ENCODE measurements around the gene CLIC1. TPM values are rescaled to one million over a fixed set of nuclear protein-coding genes. Genes with fewer than 3 reads are reported as not detected.

CLIC1 gene
- total RNA-seq, 1 donor from 2014 or later: 310 TPM

DNA sequence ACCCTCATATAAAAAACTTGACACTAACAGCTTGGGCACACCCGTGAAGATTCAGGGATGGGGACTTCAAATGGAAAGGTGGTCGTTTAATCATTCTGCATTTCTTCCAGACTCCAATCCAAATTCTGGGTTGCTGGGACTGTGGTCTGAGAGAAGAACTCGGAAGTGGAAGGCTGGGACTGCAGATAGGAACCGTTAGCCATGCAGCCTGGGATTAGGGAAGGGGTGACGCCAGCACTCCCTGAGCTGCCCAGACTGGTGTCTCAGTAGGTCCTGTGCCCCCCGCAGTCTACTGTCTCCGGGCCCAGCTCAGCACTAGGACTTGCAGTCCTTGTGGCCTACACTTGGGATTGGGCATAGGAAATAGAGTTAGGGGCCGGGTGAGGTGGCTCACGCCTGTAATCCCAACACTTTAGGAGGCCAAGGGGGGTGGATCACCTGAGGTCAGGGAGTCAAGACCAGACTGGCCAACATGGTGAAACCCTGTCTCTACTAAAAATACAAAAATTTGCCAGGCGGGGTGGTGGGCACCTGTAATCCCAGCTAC is 511 bp upstream of the CLIC1 start:
- Histone ChIP-seq H3K27me3 (ENCODE audit: low read depth) (no peaks in the 10 kb centered on the region), H3K36me3 (peaks cover 30% of the 10 kb centered on the region), H3K4me3 (peak overlapping the region; percentile 86), H3K27ac (peak overlapping the region; percentile 93), H3K4me1 (peaks cover 69% of the 10 kb centered on the region), H3K9me3 (no peaks in the 10 kb centered on the region)
- DNase-seq (no peak), ATAC-seq (no peak)
- TF ChIP-seq, protein P1, sequence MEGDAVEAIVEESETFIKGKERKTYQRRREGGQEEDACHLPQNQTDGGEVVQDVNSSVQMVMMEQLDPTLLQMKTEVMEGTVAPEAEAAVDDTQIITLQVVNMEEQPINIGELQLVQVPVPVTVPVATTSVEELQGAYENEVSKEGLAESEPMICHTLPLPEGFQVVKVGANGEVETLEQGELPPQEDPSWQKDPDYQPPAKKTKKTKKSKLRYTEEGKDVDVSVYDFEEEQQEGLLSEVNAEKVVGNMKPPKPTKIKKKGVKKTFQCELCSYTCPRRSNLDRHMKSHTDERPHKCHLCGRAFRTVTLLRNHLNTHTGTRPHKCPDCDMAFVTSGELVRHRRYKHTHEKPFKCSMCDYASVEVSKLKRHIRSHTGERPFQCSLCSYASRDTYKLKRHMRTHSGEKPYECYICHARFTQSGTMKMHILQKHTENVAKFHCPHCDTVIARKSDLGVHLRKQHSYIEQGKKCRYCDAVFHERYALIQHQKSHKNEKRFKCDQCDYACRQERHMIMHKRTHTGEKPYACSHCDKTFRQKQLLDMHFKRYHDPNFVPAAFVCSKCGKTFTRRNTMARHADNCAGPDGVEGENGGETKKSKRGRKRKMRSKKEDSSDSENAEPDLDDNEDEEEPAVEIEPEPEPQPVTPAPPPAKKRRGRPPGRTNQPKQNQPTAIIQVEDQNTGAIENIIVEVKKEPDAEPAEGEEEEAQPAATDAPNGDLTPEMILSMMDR (IDR thresholded peaks at IDR 0.05): no peak
- intact Hi-C loops (cut with DNase I): loop anchor here (10.0 kb wide), 1 partner anchor 98 kb away; no protein-coding TSS in a partner anchor

DNA sequence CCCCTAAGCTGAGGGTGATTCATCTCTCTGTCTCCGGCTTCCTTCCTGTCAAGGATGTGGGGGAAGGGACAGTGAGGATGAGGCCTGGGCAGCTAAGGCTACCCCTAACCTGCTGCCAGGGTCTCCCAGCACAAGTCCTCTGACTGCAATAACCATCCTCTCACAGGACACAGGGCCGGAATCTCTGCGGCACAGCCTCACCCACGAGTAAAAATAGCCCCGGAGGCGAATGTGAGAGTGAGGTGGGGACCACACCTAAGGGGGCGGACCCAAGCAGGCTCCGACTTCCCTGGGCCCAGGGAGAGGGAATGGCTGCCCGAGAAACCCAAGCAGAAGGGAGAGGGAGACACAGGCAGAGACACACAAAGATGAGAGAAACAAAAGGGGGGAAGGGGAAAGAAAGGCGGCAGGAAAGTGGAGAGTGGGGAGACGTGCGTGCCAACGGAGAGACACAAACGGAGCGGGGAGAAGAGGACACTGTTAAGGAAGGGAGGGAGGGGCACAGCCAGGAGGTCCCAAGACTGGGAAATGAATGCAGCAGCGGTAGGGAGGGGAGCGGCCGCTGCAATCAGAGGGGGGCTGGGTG is 1.4 kb downstream of the CLIC1 start:
- DNase-seq: peak; percentile 58
- H3K4me3 ChIP-seq: peak overlapping the region; percentile 86
- peak; percentile 5 to 35 for ATAC-seq
- peaks cover 42% of the 10 kb centered on the region for H3K36me3 ChIP-seq
- peak overlapping the region; percentile 93 for H3K27ac ChIP-seq
- TF ChIP-seq, protein P1 (IDR thresholded peaks at IDR 0.05): no peak
- no peaks in the 10 kb centered on the region for H3K27me3 ChIP-seq (ENCODE audit: low read depth)
- H3K9me3 ChIP-seq: no peaks in the 10 kb centered on the region
- H3K4me1 ChIP-seq: peaks cover 75% of the 10 kb centered on the region
- intact Hi-C loops (cut with DNase I): loop anchor here (10.0 kb wide), 1 partner anchor 100 kb away; no protein-coding TSS in a partner anchor

DNA sequence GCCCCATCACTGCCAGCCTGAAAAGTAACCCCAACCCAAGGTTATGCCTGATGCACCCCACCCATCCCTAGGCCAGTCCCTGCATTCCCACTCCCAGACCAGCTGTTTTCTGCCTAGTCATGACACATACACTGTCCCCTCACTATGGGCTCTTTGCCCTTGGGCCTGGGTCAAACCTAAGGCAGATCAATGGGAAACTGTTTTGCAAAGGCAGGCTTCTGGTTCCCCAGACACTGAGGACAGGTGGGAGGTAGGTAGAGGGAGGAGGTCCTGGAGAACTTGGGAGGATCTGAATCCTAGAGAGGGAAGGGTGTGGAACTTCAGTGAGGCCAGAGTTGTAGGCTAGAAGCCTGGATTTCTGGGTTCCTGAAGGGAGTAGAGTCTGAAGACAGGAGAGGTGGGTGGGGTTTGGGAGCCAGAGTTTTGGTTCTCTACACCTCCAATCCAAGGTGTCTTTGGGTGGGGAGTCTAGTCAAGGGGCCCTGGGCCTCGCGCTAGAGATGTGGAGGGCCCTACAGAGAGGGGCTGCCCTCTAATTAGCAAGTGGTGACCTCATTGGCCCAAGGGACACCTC is 2.0 kb downstream of the CLIC1 start:
- DNase-seq (peak; percentile 60), ATAC-seq (no peak)
- H3K27ac ChIP-seq: peak overlapping the region; percentile 93
- peaks cover 42% of the 10 kb centered on the region for H3K36me3 ChIP-seq
- H3K4me3 ChIP-seq: peak overlapping the region; percentile 86
- TF ChIP-seq, protein P1 (IDR thresholded peaks at IDR 0.05): no peak
- H3K27me3 ChIP-seq (ENCODE audit: low read depth): no peaks in the 10 kb centered on the region
- peaks cover 73% of the 10 kb centered on the region for H3K4me1 ChIP-seq
- no peaks in the 10 kb centered on the region for H3K9me3 ChIP-seq
- intact Hi-C loops (cut with DNase I): loop anchor here (10.0 kb wide), 1 partner anchor 100 kb away; no protein-coding TSS in a partner anchor

DNA sequence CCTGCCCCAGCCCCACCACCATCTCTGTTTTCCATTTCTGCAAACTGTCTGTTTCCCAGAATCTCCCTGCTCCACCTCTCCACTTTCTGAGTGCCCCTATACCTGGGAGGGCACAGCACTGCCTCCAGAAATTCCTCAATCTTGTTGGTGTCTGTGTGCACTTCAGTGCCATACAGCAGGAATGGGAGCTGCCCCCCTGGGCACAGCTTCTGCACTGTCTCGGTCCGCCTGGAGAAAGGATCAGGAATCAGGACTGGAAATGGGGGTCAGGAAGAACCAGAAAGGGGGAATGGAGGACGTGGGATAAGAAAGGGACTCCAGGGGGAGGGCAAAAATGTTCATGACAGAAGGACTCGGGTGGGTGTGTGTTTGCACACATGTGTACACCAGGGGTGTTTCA is 2.6 kb downstream of the CLIC1 start:
- no peak for DNase-seq
- peak overlapping the region; percentile 86 for H3K4me3 ChIP-seq
- H3K27ac ChIP-seq: peak overlapping the region; percentile 93
- intact Hi-C loops (cut with DNase I): loop anchor here (10.0 kb wide), 1 partner anchor 101 kb away; no protein-coding TSS in a partner anchor
- H3K36me3 ChIP-seq: peaks cover 42% of the 10 kb centered on the region
- H3K9me3 ChIP-seq: no peaks in the 10 kb centered on the region
- TF ChIP-seq, protein P1 (IDR thresholded peaks at IDR 0.05): no peak
- no peak for ATAC-seq
- H3K27me3 ChIP-seq (ENCODE audit: low read depth): no peaks in the 10 kb centered on the region
- peaks cover 71% of the 10 kb centered on the region for H3K4me1 ChIP-seq

DNA sequence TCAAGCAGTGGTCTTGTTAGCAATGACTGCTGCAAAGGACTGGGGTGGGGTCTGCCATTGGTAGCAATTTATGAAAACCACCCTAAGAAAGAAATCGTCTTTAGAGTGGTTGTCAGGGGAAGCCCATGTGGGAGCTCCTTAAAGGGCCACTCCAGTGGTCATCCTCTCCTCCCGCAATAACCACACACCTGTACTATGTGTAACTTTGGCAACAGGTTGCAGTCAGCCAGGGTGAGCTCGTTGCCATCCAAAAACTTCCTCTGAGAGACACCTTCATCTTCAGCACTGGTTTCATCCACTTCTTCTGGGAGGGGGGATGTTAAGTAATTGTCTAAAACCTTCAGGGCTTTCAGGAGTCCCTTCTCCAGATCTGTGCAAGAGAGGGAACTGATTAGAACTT is 4.3 kb downstream of the CLIC1 start:
- no peak for DNase-seq
- Histone ChIP-seq H3K27me3 (ENCODE audit: low read depth) (no peaks in the 10 kb centered on the region), H3K9me3 (no peaks in the 10 kb centered on the region), H3K4me3 (no peak overlapping the region), H3K36me3 (peaks cover 53% of the 10 kb centered on the region), H3K4me1 (peaks cover 71% of the 10 kb centered on the region), H3K27ac (no peak overlapping the region)
- intact Hi-C loops (cut with DNase I): loop anchor here (10.0 kb wide), 1 partner anchor 103 kb away; no protein-coding TSS in a partner anchor
- no peak for ATAC-seq
- TF ChIP-seq, protein P1 (IDR thresholded peaks at IDR 0.05): no peak

Measured in lower lobe of right lung (tissue), 2 donors.